HCT116 (cell line): ENCODE results near the gene WDR90. TPM values are rescaled to one million over a fixed set of nuclear protein-coding genes. Genes with fewer than 3 reads are reported as not detected.

ENCODE experiments used
- ATAC-seq: fragments of 200-7000 bp; cut with Tn5 transposase; 2 replicates; pipeline ENCODE4 v1.9.1; 2020; ENCODE audit warnings: mild to moderate bottlenecking, moderate library complexity
- BruUV-seq: library from RNA; stranded (reverse); fragments of 400-500 nt; replicated peaks from 2 replicates; lab custom pipeline; 2021; lab: Mats Ljungman, UMichigan
- CTCF ChIA-PET: fragments of 300-600 bp; sonication (Branson Sonifier 250); formaldehyde crosslinking; loops from one replicate; lab custom pipeline; 2021; ENCODE audit warnings: antibody characterized with exemption; lab: Charles Lee
- POLR2A ChIA-PET: fragments of 300-600, 350-600 bp; sonication (Branson Sonifier 250); formaldehyde crosslinking; loops from one replicate; lab custom pipeline; 2021; ENCODE audit warnings: antibody characterized with exemption; lab: Charles Lee
- RAD21 ChIA-PET, 2 experiments: fragments of 300-600 bp; sonication (Branson Sonifier 250); formaldehyde crosslinking; loops; one replicate each; lab custom pipeline; 2023; ENCODE audit warnings: low total read pairs in 2 of 2; ENCODE audit not compliant: uncharacterized antibody in 2 of 2, unreplicated experiment in 2 of 2, low non-redundant PET in 1 of 2; lab: Charles Lee
- DNase-seq: peaks from one replicate; pipeline ENCODE4 v3.0.0-alpha.2; 2010; ENCODE audit warnings: low read depth, low spot score
- H2AFZ ChIP-seq: fragments of 200-600 bp; shearing (Covaris generic), sonication (generic); 2 replicates; pipeline ENCODE4 v1.6.1; 2017; ENCODE audit warnings: low read depth, mixed run types, mixed read lengths, antibody characterized with exemption, low read length; ENCODE audit not compliant: poor library complexity, severe bottlenecking
- H3K27ac ChIP-seq: 2 replicates; pipeline ENCODE4 v1.5.1; 2012; ENCODE audit warnings: low read depth, low read length
- H3K27me3 ChIP-seq: fragments of 200-600 bp; sonication (generic); 2 replicates; pipeline ENCODE4 v1.6.1; 2016; ENCODE audit warnings: mixed run types, low read length, mixed read lengths; ENCODE audit not compliant: insufficient read depth
- H3K36me3 ChIP-seq, 2 experiments: fragments of 200-500 bp in 1 of 2; fragments of 200-600 bp in 1 of 2; sonication (Bioruptor generic) in 1 of 2; sonication (generic) in 1 of 2; 2 replicates each; pipeline versions ENCODE4 v1.5.1 to v1.6.1; 2014 to 2016; ENCODE audit warnings: low read length in 2 of 2, inconsistent platforms in 1 of 2, mixed read lengths in 1 of 2, mixed run types in 1 of 2; ENCODE audit not compliant: insufficient read depth in 2 of 2, control insufficient read depth in 1 of 2
- H3K4me1 ChIP-seq, 2 experiments: fragments of 200-600 bp in 1 of 2; sonication (generic) in 1 of 2; 2 replicates each; pipeline versions ENCODE4 v1.5.1 to v1.6.1; 2012 to 2017; ENCODE audit warnings: low read length in 2 of 2, inconsistent platforms in 1 of 2, mild to moderate bottlenecking in 1 of 2, mixed read lengths in 1 of 2, mixed run types in 1 of 2, moderate library complexity in 1 of 2; ENCODE audit not compliant: insufficient read depth in 2 of 2, control insufficient read depth in 1 of 2
- H3K4me2 ChIP-seq: fragments of 200-600 bp; sonication (generic); 2 replicates; pipeline ENCODE4 v1.6.1; 2017; ENCODE audit warnings: mixed run types, low read length, mixed read lengths
- H3K4me3 ChIP-seq, 2 experiments: fragments of 200-600 bp in 1 of 2; sonication (generic) in 1 of 2; replicated peaks in 1 of 2; 2 replicates each; pipeline ENCODE4 v1.5.1; 2011 to 2016; ENCODE audit warnings: low read length in 2 of 2, control low read depth in 1 of 2, low read depth in 1 of 2, mild to moderate bottlenecking in 1 of 2, mixed read lengths in 1 of 2, mixed run types in 1 of 2
- H3K79me2 ChIP-seq: fragments of 200-600 bp; sonication (generic); 2 replicates; pipeline ENCODE4 v1.6.1; 2017; ENCODE audit warnings: mild to moderate bottlenecking, mixed run types, low read length, moderate library complexity, mixed read lengths; ENCODE audit not compliant: insufficient read depth
- H3K9ac ChIP-seq: fragments of 200-600 bp; sonication (generic); 2 replicates; pipeline ENCODE4 v1.6.1; 2016; ENCODE audit warnings: low read length, mixed read lengths
- H3K9me2 ChIP-seq: fragments of 200-600 bp; sonication (generic), shearing (Covaris generic); 2 replicates; pipeline ENCODE4 v1.6.1; 2017; ENCODE audit warnings: mixed run types, mild to moderate bottlenecking, moderate library complexity; ENCODE audit not compliant: insufficient read depth
- H3K9me3 ChIP-seq, 2 experiments: fragments of 200-500 bp in 1 of 2; fragments of 200-600 bp in 1 of 2; sonication (Bioruptor generic) in 1 of 2; sonication (generic) in 1 of 2; 2 replicates each; pipeline ENCODE4 v1.6.1; 2014 to 2017; ENCODE audit warnings: low read length in 2 of 2, mixed read lengths in 2 of 2, inconsistent platforms in 1 of 2, low read depth in 1 of 2, mild to moderate bottlenecking in 1 of 2, mixed run types in 1 of 2, moderate library complexity in 1 of 2; ENCODE audit not compliant: control insufficient read depth in 1 of 2, insufficient read depth in 1 of 2
- H4K20me1 ChIP-seq: fragments of 200-600 bp; sonication (generic), shearing (Covaris generic); 2 replicates; pipeline ENCODE4 v1.6.1; 2017; ENCODE audit warnings: mixed run types, mild to moderate bottlenecking, moderate library complexity; ENCODE audit not compliant: insufficient read depth
- CBX3 ChIP-seq: IDR thresholded peaks from 2 replicates; pipeline ENCODE4 v1.6.1; 2012; ENCODE audit warnings: low read depth
- EGR1 ChIP-seq: IDR thresholded peaks from 2 replicates; pipeline ENCODE4 v1.6.1; 2012; ENCODE audit warnings: low read depth
- EZH2 ChIP-seq: fragments of 200-600 bp; sonication (generic); IDR thresholded peaks from 2 replicates; pipeline ENCODE4 v1.6.1; 2017; ENCODE audit warnings: antibody characterized with exemption, mixed run types
- FOSL1 ChIP-seq: IDR thresholded peaks from 2 replicates; pipeline ENCODE4 v1.6.1; 2012; ENCODE audit warnings: low read depth
- JUND ChIP-seq: IDR thresholded peaks from 2 replicates; pipeline ENCODE4 v1.6.1; 2012
- POLR2A ChIP-seq: IDR thresholded peaks from 2 replicates; pipeline ENCODE4 v1.7.0; 2011; ENCODE audit warnings: borderline replicate concordance; ENCODE audit not compliant: insufficient read depth, insufficient read length; ENCODE audit errors: extremely low read depth
- RAD21 ChIP-seq: IDR thresholded peaks from 2 replicates; pipeline ENCODE4 v1.6.1; 2012; ENCODE audit warnings: low read depth, mild to moderate bottlenecking
- REST ChIP-seq: IDR thresholded peaks from 2 replicates; pipeline ENCODE4 v1.6.1; 2012; ENCODE audit warnings: low read depth
- SIN3A ChIP-seq: IDR thresholded peaks from 2 replicates; pipeline ENCODE4 v1.6.1; 2012; ENCODE audit warnings: low read depth
- SP1 ChIP-seq: IDR thresholded peaks from 2 replicates; pipeline ENCODE4 v1.6.1; 2012; ENCODE audit warnings: low read depth
- TCF7L2 ChIP-seq: IDR thresholded peaks from 2 replicates; pipeline ENCODE4 v1.7.0; 2011; ENCODE audit warnings: borderline replicate concordance, inconsistent platforms; ENCODE audit not compliant: insufficient read depth, insufficient read length; ENCODE audit errors: extremely low read depth
- YY1 ChIP-seq: IDR thresholded peaks from 2 replicates; pipeline ENCODE4 v1.6.1; 2011; ENCODE audit warnings: low read length, low read depth, moderate library complexity, mild to moderate bottlenecking; ENCODE audit not compliant: insufficient replicate concordance; ENCODE audit errors: extremely low read depth
- intact Hi-C: fragments of 100-400 bp; cut with micrococcal nuclease; formaldehyde crosslinking; loops from 2 replicates; pipeline ENCODE4 v1.10.0; 2022
- total RNA-seq: library from RNA; stranded (reverse); gene quantifications from one replicate; pipeline ENCODE4 v1.2.1, GENCODE V29; 2021; ENCODE audit not compliant: unreplicated experiment

Gene WDR90
- total RNA-seq, 1 experiment from 2014 or later, result 73.7 TPM

- no peaks in the 10 kb centered on the region for H3K27me3 ChIP-seq
- ATAC-seq, result no peak
- no peak overlapping the region for H3K27ac ChIP-seq
- no peak for DNase-seq
- ChIA-PET CTCF (no interaction called here), POLR2A (no interaction called here), RAD21 (no interaction called here)
- H3K9me2 ChIP-seq, result no peaks in the 10 kb centered on the region
- H2AFZ ChIP-seq, result no peak overlapping the region
- intact Hi-C loops, result no loop called here
- no TSS peak for BruUV-seq
- H3K36me3 ChIP-seq, result no peaks in the 10 kb centered on the region; a peak in 2 of 4 replicates
- H3K4me1 ChIP-seq, result peaks cover 10 to 28% of the 10 kb centered on the region in 2 experiments
- H3K9me3 ChIP-seq, result no peaks in the 10 kb centered on the region
- H4K20me1 ChIP-seq, result no peaks in the 10 kb centered on the region
- H3K4me3 ChIP-seq, result no peak overlapping the region
- H3K4me2 ChIP-seq, result no peak overlapping the region
- H3K9ac ChIP-seq, result no peak overlapping the region
- TF ChIP-seq RAD21, result no peak
- no peak for TF ChIP-seq SP1
- no peak for TF ChIP-seq SIN3A
- TF ChIP-seq CBX3, result no peak
- TF ChIP-seq EZH2, result no peak
- no peak for TF ChIP-seq JUND
- TF ChIP-seq TCF7L2, result no peak
- TF ChIP-seq EGR1, result no peak
- no peak for TF ChIP-seq REST
- TF ChIP-seq POLR2A, result no peak
- no peak for TF ChIP-seq FOSL1
- TF ChIP-seq YY1, result no peak
- peaks cover 29% of the 10 kb centered on the region for H3K79me2 ChIP-seq
Observed at GRCh38 chr16:698911-699671, 49.9 kb downstream of the WDR90 start.
